GM19452 (cell line): ENCODE measurements around the gene ELAC1.
"Not testable (repeated sequence)": the region's sequence is repeated elsewhere in the genome, so short reads cannot be mapped to it uniquely, and the experiment has no call there.

Source experiments
- ATAC-seq: cut with Tn5 transposase; IDR thresholded peaks from one replicate; pipeline ENCODE4 v1.9.1; 2021; ENCODE audit not compliant: unreplicated experiment

ELAC1 gene

DNA sequence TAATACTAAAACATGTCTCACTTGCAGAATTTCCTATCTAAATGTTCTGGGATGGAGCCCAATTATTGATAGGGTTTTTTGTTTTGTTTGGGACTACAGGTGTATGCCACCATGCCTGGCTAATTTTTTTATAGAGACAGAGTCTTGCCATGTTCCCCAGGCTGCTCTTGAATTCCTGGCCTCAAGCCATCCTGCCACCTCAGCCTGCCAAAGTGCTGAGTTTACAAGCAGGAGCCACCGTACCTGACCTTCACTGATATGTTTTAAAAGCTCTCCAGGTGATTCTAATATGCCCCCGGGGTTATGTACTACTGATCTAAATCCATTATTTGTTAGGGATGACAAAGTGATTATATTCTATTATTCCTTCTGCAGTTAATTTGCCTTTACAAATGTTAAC is 2.2 kb downstream of the ELAC1 start:
- no peak for ATAC-seq

DNA sequence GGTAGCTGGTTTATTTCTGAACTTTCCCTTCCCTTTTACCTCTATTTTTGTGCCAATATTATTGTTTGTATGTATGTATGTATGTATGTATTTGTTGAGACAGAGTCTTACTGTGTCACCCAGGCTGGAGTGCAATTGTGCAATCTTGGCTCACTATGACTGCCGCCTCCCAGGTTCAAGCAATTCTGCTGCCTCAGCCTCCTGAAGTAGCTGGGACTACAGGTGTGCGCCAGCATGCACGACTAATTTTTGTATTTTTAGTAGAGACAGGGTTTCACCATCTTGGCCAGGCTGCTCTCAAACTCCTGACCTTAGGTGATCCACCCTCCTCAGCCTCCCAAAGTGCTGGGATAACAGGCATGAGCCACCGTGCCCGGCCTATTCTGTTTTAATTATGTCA is 4.6 kb downstream of the ELAC1 start:
- ATAC-seq = not testable (repeated sequence)

DNA sequence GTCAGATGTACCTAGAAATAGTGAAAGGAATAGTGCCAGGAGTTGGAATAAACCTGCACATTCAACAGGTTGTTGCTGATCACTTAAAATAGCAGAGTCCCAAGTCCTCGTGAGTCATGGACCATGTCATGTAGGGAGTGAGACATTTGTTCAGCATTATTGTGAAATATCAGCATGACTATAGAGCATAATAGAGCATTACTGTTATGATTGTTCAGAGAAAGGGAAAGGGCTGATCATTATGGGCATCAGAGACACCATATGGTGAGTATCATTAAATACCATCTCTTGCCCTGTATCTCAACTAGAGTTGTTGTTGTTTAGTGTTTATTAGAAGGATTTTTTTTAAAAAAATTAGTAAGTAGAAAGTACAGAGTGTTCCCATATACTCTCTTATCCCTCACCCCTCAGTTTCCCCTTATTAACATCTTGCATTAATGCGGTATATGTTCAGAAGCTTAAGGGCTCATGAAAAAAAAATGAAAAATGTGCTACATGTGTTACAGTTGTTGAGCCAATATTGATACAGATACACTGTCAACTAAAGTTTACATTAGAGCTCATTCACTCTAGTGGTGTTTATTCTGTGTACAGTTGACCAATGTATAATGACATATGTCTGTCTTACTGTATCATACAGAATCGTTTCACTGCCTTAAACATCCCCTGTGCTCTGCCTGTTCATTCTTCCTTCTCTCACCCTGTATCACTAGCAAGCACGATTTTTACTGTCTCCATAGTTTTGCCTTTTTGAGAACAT is 5.7 kb downstream of the ELAC1 start:
- no peak for ATAC-seq

- ATAC-seq = no peak
These were observed 9.4 kb downstream of the ELAC1 start for GRCh38 chr18:50977037-50977760.

DNA sequence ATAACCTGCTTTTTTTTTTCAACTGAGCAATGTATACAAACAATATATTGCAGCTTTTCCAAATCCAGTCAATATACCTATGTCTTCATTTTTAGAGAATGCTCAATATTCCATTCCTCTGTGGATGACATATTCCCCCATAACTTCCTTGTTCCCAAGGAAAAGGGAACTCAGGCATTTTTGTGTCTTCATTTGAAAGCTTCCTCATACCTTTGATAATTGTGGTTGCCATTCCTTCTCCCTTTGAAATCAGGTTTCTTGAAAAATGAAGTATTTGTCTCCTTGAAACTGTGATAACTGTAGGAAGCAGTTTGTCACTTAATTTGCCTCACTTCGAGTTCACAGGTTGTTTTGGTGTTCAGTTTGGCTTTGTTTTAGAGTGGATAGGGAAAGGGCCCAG is 13.5 kb downstream of the ELAC1 start:
- no peak for ATAC-seq

DNA sequence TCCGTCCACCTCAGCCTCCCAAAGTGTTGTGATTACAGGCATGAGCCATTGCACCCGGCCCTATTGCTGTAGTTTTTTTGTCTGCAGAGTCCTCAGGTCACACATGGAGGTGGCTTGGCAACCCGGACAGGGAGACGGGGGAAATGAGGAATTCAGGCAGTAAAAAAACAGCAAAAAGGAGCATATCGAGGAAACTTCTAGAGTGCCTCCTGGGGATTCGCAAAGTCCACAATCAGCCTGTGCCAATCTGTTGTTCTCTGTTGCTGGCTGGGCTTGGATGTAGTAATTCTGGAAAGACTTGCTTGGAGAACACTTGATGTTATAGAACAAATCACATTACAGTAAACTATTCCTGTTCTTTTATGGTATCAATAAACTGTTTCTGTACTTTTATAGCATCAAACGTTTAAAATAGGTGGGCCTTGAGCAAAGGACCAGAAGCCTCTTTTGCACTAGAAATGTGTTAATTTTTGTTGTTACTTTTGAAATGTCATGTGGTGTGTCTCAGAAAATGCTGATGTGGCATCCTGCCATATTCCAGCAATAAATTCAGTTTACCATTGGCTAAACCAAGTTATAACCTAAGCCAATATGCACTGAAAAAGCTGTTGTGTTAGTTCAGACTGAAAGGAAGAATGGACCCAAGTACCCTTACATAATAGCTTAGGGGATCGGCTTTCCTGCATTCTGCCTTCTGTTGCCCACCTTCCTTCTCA is 14.4 kb downstream of the ELAC1 start:
- no peak for ATAC-seq

DNA sequence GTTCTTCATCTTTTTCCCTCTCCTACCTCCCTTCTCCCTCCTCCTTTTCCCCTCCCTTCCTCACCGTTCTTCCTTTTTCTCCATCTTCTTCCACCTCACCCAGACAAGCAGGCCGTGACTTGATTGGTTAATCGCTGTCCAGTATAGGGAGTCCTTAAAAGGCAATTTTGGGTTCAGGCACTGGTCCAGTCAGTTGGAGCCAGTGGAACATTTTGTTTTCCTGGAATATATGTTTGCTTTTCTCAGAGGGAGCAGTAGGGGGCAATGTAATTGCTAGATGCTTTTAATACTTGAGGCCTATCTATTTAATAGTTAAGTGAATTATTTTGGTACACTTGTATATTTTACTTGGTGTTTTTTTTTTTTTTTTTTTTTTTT is 15.0 kb downstream of the ELAC1 start:
- ATAC-seq = no peak

DNA sequence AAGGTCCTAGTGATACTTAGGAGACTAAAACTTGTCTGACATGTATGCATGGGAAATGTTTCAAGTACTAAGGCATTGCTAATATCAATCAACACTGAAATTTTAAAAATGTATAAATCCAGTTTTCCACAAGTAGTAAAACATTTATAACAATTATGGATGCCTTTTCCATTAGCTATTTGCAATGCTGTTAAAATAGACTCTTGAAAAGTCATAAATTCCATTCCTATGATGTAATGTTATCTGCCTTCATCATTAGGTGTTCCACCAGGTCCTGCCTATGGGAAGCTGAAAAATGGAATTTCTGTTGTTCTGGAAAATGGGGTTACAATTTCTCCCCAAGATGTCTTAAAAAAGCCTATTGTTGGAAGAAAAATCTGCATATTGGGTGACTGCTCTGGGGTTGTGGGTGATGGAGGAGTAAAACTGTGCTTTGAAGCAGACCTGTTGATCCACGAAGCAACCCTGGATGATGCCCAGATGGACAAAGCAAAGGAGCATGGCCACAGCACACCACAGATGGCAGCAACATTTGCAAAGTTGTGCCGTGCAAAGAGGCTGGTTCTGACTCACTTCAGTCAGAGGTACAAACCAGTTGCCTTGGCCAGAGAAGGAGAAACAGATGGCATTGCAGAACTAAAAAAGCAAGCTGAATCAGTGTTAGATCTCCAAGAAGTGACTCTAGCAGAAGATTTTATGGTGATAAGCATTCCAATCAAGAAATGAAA is 18.7 kb downstream of the ELAC1 start:
- no peak for ATAC-seq

- ATAC-seq = no peak
These were observed 19.4 kb downstream of the ELAC1 start for GRCh38 chr18:50987261-50987660.

DNA sequence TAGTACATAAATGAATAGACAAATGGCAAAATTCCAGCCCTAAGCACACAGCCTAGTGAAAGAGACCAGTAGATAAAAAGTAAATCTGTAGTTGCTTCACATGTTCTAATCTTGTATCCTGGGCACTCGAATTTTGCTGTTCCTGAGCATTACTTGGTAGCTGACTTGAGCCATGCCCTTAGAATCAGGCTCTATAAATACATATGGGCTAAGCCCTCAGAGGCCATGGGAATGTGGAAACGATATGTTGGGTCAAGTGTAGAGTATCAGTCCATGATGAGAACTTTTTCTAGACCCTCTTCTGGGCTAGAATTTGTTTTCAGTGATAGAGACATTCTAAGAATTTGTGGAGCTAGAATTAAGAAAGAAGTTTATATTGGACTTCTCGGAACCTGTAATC is 21.9 kb downstream of the ELAC1 start:
- ATAC-seq = no peak

- no peak for ATAC-seq
These were observed 24.5 kb downstream of the ELAC1 start for GRCh38 chr18:50992351-50992762.

DNA sequence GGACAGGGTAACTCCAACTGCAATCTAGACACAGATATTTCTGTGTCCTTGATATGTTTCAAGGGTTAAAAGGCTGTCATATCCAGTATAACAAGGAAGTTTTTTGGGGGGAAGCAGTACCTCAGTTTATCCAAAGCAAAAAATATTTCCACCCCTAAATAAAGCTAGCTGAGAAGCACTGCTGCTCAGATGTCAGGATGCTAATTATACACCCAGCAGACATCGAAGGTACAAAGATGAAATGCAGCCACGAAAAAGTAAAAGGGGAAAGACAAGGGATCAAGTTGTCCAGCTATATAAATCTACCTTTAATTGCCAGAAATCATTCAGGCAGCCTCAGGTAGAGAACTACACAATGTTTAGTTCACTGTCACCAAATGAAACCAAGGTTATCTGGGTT is 26.2 kb downstream of the ELAC1 start:
- ATAC-seq = no peak

- not testable (repeated sequence) for ATAC-seq
These were observed 35.3 kb downstream of the ELAC1 start for GRCh38 chr18:51003174-51003573.

GRCh38 chr18:51006061-51006818 is 38.4 kb downstream of the ELAC1 start:
- ATAC-seq = no peak

DNA sequence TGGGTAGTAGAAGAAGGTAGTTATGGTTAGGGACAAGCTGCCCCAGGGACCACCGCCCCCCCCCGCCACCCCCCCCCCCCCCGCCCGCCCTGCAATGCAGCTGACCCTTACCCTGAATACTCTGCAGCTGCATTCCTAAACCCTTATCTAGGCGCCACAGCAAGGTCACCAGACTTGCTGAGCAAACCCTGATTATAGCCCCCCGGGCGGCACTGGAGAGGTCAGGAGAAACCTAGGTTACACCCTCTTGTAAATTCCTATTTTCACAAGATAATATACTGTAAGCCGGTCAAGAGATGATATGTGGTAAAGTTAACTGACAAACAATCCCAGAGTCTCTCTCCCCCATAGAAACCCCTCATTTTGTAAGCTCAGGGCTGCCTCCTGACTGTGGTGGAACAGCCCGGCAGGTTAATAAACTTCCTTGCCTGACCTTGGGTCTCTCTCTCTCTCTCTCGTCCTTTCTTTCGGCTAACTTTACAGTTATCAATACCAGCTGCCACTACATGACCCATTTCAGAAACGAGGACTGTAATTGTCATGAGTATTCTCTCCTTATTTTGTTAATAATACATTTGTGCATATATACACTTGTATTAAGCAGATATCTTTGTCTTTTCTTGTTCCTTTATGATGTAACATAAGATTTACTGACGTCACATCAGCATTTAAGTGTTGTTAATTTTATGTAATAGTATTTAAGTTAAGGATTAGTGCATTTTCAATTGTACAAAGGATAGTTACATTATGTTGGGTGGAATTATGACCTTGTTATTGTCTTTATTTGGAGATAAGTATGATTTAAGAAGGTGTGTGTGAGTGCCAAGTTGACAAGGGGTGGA is 39.3 kb downstream of the ELAC1 start:
- no peak for ATAC-seq

DNA sequence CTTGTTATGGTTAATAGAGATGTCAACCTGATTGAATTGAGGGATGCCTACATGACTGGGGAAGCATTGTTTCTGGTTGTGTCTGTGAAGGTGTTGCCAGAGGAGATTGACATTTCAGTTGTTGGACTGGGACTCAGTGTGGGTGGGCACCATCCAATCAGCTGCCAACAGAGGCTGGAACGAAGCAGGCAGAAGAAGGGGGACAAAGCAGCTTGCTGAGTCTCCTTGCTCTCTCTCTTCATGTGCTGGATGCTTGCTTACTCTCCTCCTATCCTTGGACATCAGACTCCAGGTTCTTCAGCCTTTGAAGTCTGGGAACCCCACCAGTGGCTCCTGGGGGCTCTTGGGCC is 39.9 kb downstream of the ELAC1 start:
- no peak for ATAC-seq

DNA sequence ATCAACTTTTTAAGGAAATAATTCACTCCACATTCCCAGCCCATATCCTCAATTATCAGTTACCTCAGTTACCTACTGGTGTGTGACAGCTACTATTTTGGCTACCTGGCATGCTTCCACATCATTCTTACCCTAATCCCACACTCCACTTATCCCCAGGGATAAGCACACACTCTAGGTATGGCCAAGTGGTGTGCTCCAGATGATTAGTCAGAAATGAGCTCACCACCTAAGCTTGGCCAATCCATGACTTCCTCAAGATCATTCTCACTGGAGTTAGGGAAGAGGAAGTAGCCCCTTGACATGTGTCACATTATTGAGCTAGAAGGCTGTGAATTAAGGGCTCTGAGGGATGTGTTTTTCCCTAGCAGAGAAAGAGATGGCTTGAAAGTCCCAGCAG is 41.2 kb downstream of the ELAC1 start:
- no peak for ATAC-seq

DNA sequence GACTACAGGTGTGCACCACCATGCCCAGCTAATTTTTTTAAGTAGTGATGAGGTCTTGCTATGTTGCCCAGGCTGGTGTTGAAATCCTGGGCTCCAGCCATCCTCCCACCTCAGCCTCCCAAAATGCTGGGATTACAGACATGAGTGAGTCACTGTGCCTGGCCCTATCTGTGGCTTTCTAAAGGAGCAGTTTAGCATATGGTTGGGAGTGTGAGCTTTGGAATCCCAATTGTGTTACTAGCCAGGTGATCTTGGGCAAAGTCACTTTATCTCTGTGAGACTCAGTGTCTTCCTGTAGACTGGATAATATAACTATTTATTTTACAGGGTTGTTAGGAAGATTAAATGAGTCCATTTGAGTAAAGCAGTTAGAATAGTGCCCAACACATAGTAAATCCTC is 42.4 kb downstream of the ELAC1 start:
- ATAC-seq = no peak

GRCh38 chr18:51011709-51012108 is 43.9 kb downstream of the ELAC1 start:
- ATAC-seq = no peak

DNA sequence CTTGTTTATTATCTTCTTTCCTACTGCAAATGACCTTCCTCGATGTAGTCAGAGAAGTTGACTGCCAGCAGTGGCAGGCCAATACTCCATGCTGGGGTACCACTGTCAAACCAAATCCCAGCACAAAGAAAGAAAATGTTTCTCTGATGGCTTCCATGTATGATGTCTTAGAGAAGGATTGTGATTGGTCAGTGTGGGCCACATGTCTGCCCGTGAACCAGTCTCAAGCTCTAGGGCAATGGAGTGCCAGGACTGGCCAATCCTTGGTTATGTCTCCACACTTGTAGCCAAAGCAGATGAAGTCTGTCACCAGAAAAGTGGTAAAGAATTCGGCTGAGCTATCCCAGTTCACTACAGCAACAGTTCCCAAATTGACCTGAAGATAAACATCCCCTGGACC is 44.6 kb downstream of the ELAC1 start:
- no peak for ATAC-seq
